Neural progenitor cell (in vitro differentiated cells): Measurements from ENCODE around the gene HMGXB4. TPM values are rescaled to one million over a fixed set of nuclear protein-coding genes. Genes with fewer than 3 reads are reported as not detected.

Experiments used
- DNase-seq: peaks from one replicate; pipeline ENCODE4 v3.0.0-alpha.2; 2016; ENCODE audit warnings: low spot score
- H2AFZ ChIP-seq: fragments of 200-600 bp; sonication (generic); replicated peaks from 2 replicates; pipeline ENCODE4 v1.6.1; 2016; ENCODE audit warnings: antibody characterized with exemption
- H3F3A ChIP-seq: fragments of 200-600 bp; sonication (generic); 2 replicates; pipeline ENCODE4 v1.6.1; 2016; ENCODE audit warnings: antibody characterized with exemption, low read depth
- H3K27ac ChIP-seq: fragments of 200-600 bp; sonication (generic); 2 replicates; pipeline ENCODE4 v1.5.1; 2016; ENCODE audit warnings: mild to moderate bottlenecking
- H3K27me3 ChIP-seq: fragments of 200-600 bp; sonication (generic); 2 replicates; pipeline ENCODE4 v1.6.1; 2016; ENCODE audit warnings: mild to moderate bottlenecking, moderate library complexity
- H3K36me3 ChIP-seq: fragments of 200-600 bp; sonication (generic); 2 replicates; pipeline ENCODE4 v1.5.1; 2016
- H3K4me1 ChIP-seq: fragments of 200-600 bp; sonication (generic); 2 replicates; pipeline ENCODE4 v1.6.1; 2016; ENCODE audit warnings: mixed run types
- H3K4me2 ChIP-seq: fragments of 200-600 bp; sonication (generic); 2 replicates; pipeline ENCODE4 v1.6.1; 2016
- H3K4me3 ChIP-seq: fragments of 200-600 bp; sonication (generic); 2 replicates; pipeline ENCODE4 v1.5.1; 2016
- H3K79me2 ChIP-seq: fragments of 200-600 bp; sonication (generic); 2 replicates; pipeline ENCODE4 v1.6.1; 2016; ENCODE audit warnings: low read depth
- H3K9ac ChIP-seq: fragments of 200-600 bp; sonication (generic); 2 replicates; pipeline ENCODE4 v1.6.1; 2016
- H3K9me3 ChIP-seq: fragments of 200-600 bp; sonication (generic); 2 replicates; pipeline ENCODE4 v1.5.1; 2016; ENCODE audit warnings: low read depth
- H4K20me1 ChIP-seq: fragments of 200-600 bp; sonication (generic); 2 replicates; pipeline ENCODE4 v1.6.1; 2016; ENCODE audit warnings: low read depth
- H3K27ac Mint-ChIP-seq: 3 replicates; pipeline ENCODE4 v1.8.0; 2021; ENCODE audit warnings: mixed read lengths
- H3K27me3 Mint-ChIP-seq: 2 replicates; pipeline ENCODE4 v1.8.0; 2022; ENCODE audit warnings: low read depth, mild to moderate bottlenecking, inconsistent platforms, moderate library complexity, mixed read lengths; ENCODE audit not compliant: insufficient read depth
- H3K36me3 Mint-ChIP-seq: 3 replicates; pipeline ENCODE4 v1.8.0; 2021; ENCODE audit warnings: mixed read lengths
- H3K4me1 Mint-ChIP-seq: 3 replicates; pipeline ENCODE4 v1.8.0; 2021; ENCODE audit warnings: mixed read lengths
- H3K4me3 Mint-ChIP-seq: 3 replicates; pipeline ENCODE4 v1.8.0; 2021; ENCODE audit warnings: mild to moderate bottlenecking, moderate library complexity, mixed read lengths
- H3K9me3 Mint-ChIP-seq: 3 replicates; pipeline ENCODE4 v1.8.0; 2020; ENCODE audit warnings: mixed read lengths
- CTCF ChIP-seq: fragments of 200-600 bp; sonication (generic); IDR thresholded peaks from 2 replicates; pipeline ENCODE4 v1.5.1; 2017; ENCODE audit warnings: antibody characterized with exemption, mild to moderate bottlenecking
- EZH2 ChIP-seq: fragments of 200-600 bp; sonication (generic); IDR thresholded peaks from 2 replicates; pipeline ENCODE4 v1.6.1; 2017; ENCODE audit warnings: antibody characterized with exemption, mild to moderate bottlenecking, moderate library complexity
- EZH2phosphoT487 ChIP-seq: fragments of 200-600 bp; sonication (generic); IDR thresholded peaks from 2 replicates; pipeline ENCODE4 v1.6.1; 2017; ENCODE audit warnings: antibody characterized with exemption
- total RNA-seq: library from RNA; depleted of rRNA; stranded (reverse); fragments of >200 nt; gene quantifications from 2 replicates; pipeline ENCODE4 v1.2.3, GENCODE V29; 2015; ENCODE audit warnings: low replicate concordance

Gene HMGXB4
- total RNA-seq, 1 donor from 2014 or later: 55.9 TPM

- peaks cover 11% of the 10 kb centered on the region for H3K36me3 Mint-ChIP-seq
- no peaks in the 10 kb centered on the region for H3K36me3 ChIP-seq
- H3K4me3 Mint-ChIP-seq: no peak overlapping the region
- H3F3A ChIP-seq: no peaks in the 10 kb centered on the region
- no peak overlapping the region for H3K4me2 ChIP-seq
- H3K4me1 ChIP-seq: no peaks in the 10 kb centered on the region
- no peaks in the 10 kb centered on the region for H3K79me2 ChIP-seq
- H3K4me1 Mint-ChIP-seq: peaks cover 4% of the 10 kb centered on the region
- no peak overlapping the region for H2AFZ ChIP-seq
- TF ChIP-seq EZH2 (no peak), CTCF (no peak), EZH2phosphoT487 (no peak)
- no peak for DNase-seq
- H3K9me3 ChIP-seq: no peaks in the 10 kb centered on the region
- no peak overlapping the region for H3K9ac ChIP-seq
- H3K27ac ChIP-seq: no peak overlapping the region
- H3K4me3 ChIP-seq: no peak overlapping the region
- no peak overlapping the region for H3K27ac Mint-ChIP-seq
- H3K27me3 Mint-ChIP-seq: peaks cover 3% of the 10 kb centered on the region
- H3K27me3 ChIP-seq: no peaks in the 10 kb centered on the region
- no peaks in the 10 kb centered on the region for H3K9me3 Mint-ChIP-seq
- no peaks in the 10 kb centered on the region for H4K20me1 ChIP-seq
Measured at GRCh38 chr22:35330258-35330861, 73.1 kb downstream of the HMGXB4 start.

GRCh38 chr22:35332278-35332677 is 75.0 kb downstream of the HMGXB4 start:
- H4K20me1 ChIP-seq: no peaks in the 10 kb centered on the region
- H3K27ac Mint-ChIP-seq: no peak overlapping the region
- no peaks in the 10 kb centered on the region for H3F3A ChIP-seq
- TF ChIP-seq CTCF (no peak), EZH2 (no peak), EZH2phosphoT487 (no peak)
- DNase-seq: no peak
- peaks cover 1% of the 10 kb centered on the region for H3K4me1 ChIP-seq
- H3K4me3 ChIP-seq: no peak overlapping the region
- peaks cover 15% of the 10 kb centered on the region for H3K36me3 Mint-ChIP-seq
- H3K79me2 ChIP-seq: no peaks in the 10 kb centered on the region
- no peak overlapping the region for H2AFZ ChIP-seq
- no peak overlapping the region for H3K4me2 ChIP-seq
- H3K9me3 Mint-ChIP-seq: no peaks in the 10 kb centered on the region
- no peaks in the 10 kb centered on the region for H3K27me3 ChIP-seq
- H3K9me3 ChIP-seq: no peaks in the 10 kb centered on the region
- H3K27me3 Mint-ChIP-seq: no peaks in the 10 kb centered on the region
- H3K4me3 Mint-ChIP-seq: no peak overlapping the region
- peaks cover 4% of the 10 kb centered on the region for H3K4me1 Mint-ChIP-seq
- no peak overlapping the region for H3K9ac ChIP-seq
- H3K27ac ChIP-seq: no peak overlapping the region
- no peaks in the 10 kb centered on the region for H3K36me3 ChIP-seq

DNA sequence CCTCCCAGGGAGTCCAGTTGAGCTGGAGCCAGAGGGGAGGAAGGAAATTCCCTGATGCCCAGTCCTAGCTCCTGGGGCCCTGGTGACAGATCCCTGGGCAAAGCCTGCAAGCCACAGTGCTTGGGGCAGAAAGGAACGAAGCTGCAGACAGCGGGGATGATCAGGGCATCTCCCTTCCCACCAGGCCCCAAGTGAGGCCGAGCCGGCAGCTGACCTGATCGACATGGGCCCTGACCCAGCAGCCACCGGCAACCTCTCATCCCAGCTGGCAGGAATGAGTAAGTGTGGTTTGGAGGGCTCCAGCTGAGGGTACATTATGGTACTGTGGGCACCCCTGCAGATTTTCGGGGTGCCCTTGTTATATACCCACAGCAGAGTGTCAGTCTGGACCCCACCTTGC is 75.9 kb downstream of the HMGXB4 start:
- Mint-ChIP-seq H3K36me3 (peaks cover 15% of the 10 kb centered on the region), H3K4me1 (peaks cover 4% of the 10 kb centered on the region), H3K4me3 (no peak overlapping the region), H3K27ac (no peak overlapping the region), H3K9me3 (no peaks in the 10 kb centered on the region), H3K27me3 (no peaks in the 10 kb centered on the region)
- Histone ChIP-seq H3K79me2 (no peaks in the 10 kb centered on the region), H3K27me3 (no peaks in the 10 kb centered on the region), H3K27ac (no peak overlapping the region), H2AFZ (no peak overlapping the region), H4K20me1 (no peaks in the 10 kb centered on the region), H3K36me3 (no peaks in the 10 kb centered on the region), H3K9me3 (no peaks in the 10 kb centered on the region), H3K9ac (no peak overlapping the region), H3F3A (peaks cover 5% of the 10 kb centered on the region), H3K4me2 (no peak overlapping the region), H3K4me1 (peaks cover 11% of the 10 kb centered on the region), H3K4me3 (no peak overlapping the region)
- no peak for DNase-seq
- TF ChIP-seq EZH2phosphoT487: no peak
- no peak for TF ChIP-seq CTCF
- no peak for TF ChIP-seq EZH2
